Activated B cell treated with CpG ODN at 0.5 μM for 24 hours (primary cell): Measurements from ENCODE around the gene ANO2. TPM values are rescaled to one million over a fixed set of nuclear protein-coding genes. Genes with fewer than 3 reads are reported as not detected.

Experiments used
- ATAC-seq: fragments of 200-7000 bp; cut with Tn5 transposase; one replicate; pipeline ENCODE4 v1.10.0; 2021; ENCODE audit warnings: low read depth, mild to moderate bottlenecking, moderate library complexity
- CTCF ChIA-PET: fragments of 350-600 bp; sonication (Branson Sonifier 250); formaldehyde crosslinking; loops from one replicate; lab custom pipeline; 2021; ENCODE audit warnings: antibody characterized with exemption; lab: Charles Lee
- POLR2A ChIA-PET: fragments of 350-600 bp; sonication (Branson Sonifier 250); formaldehyde crosslinking; loops from one replicate; lab custom pipeline; 2021; ENCODE audit warnings: antibody characterized with exemption; lab: Charles Lee
- DNase-seq: peaks from one replicate; pipeline ENCODE4 v3.0.0; 2022
- H3K27ac Mint-ChIP-seq: one replicate; pipeline ENCODE4 v1.8.0; 2020; ENCODE audit warnings: mixed read lengths
- H3K27me3 Mint-ChIP-seq: one replicate; pipeline ENCODE4 v1.8.0; 2021; ENCODE audit warnings: mixed read lengths
- H3K36me3 Mint-ChIP-seq: one replicate; pipeline ENCODE4 v1.8.0; 2021; ENCODE audit warnings: low read depth, mixed read lengths
- H3K4me1 Mint-ChIP-seq: one replicate; pipeline ENCODE4 v1.8.0; 2021; ENCODE audit warnings: mixed read lengths
- H3K4me3 Mint-ChIP-seq: one replicate; pipeline ENCODE4 v1.8.0; 2020; ENCODE audit warnings: mild to moderate bottlenecking, mixed read lengths
- H3K9me3 Mint-ChIP-seq: one replicate; pipeline ENCODE4 v1.8.0; 2020; ENCODE audit warnings: mixed read lengths
- CTCF ChIP-seq: fragments of 200-600 bp; IDR thresholded peaks from one replicate; pipeline ENCODE4 v1.8.0; 2022; ENCODE audit warnings: antibody characterized with exemption, mild to moderate bottlenecking
- intact Hi-C: fragments of 100-400 bp; cut with micrococcal nuclease; formaldehyde crosslinking; loops from one replicate; pipeline ENCODE4 v1.15.1; 2024
- total RNA-seq: library from RNA; stranded (reverse); gene quantifications from 2 replicates; pipeline ENCODE4 v1.2.3, GENCODE V29; 2022

The ANO2 gene
- total RNA-seq, 1 donor from 2014 or later = not detected

- ChIA-PET POLR2A (no interaction called here), CTCF (no interaction called here)
- H3K4me3 Mint-ChIP-seq = no peak overlapping the region
- intact Hi-C loops = no loop called here
- ATAC-seq = no peak
- no peaks in the 10 kb centered on the region for H3K4me1 Mint-ChIP-seq
- peaks cover 1% of the 10 kb centered on the region for H3K27me3 Mint-ChIP-seq
- H3K27ac Mint-ChIP-seq = no peak overlapping the region
- H3K9me3 Mint-ChIP-seq = no peaks in the 10 kb centered on the region
- DNase-seq = no peak
- H3K36me3 Mint-ChIP-seq = no peaks in the 10 kb centered on the region
- no peak for TF ChIP-seq CTCF
Observed at GRCh38 chr12:5733136-5733755, 211.8 kb downstream of the ANO2 start.

- Mint-ChIP-seq H3K27ac (no peak overlapping the region), H3K4me3 (no peak overlapping the region), H3K36me3 (no peaks in the 10 kb centered on the region), H3K9me3 (no peaks in the 10 kb centered on the region), H3K4me1 (no peaks in the 10 kb centered on the region), H3K27me3 (peaks cover 4% of the 10 kb centered on the region)
- DNase-seq = no peak
- CTCF ChIA-PET = no interaction called here
- intact Hi-C loops = no loop called here
- POLR2A ChIA-PET = no interaction called here
- no peak for TF ChIP-seq CTCF
- no peak for ATAC-seq
Observed at GRCh38 chr12:5730962-5731361, 214.1 kb downstream of the ANO2 start.

GRCh38 chr12:5723711-5724252, 221.3 kb downstream of the ANO2 start:
- H3K4me3 Mint-ChIP-seq = no peak overlapping the region
- no peaks in the 10 kb centered on the region for H3K36me3 Mint-ChIP-seq
- no peak overlapping the region for H3K27ac Mint-ChIP-seq
- no peak for TF ChIP-seq CTCF
- H3K27me3 Mint-ChIP-seq = peaks cover 18% of the 10 kb centered on the region
- DNase-seq (no peak), ATAC-seq (no peak)
- intact Hi-C loops = no loop called here
- H3K9me3 Mint-ChIP-seq = no peaks in the 10 kb centered on the region
- H3K4me1 Mint-ChIP-seq = no peaks in the 10 kb centered on the region
- ChIA-PET POLR2A (no interaction called here), CTCF (no interaction called here)

GRCh38 chr12:5723071-5723470, 222.0 kb downstream of the ANO2 start:
- no peaks in the 10 kb centered on the region for H3K36me3 Mint-ChIP-seq
- H3K27me3 Mint-ChIP-seq = peaks cover 18% of the 10 kb centered on the region
- DNase-seq (no peak), ATAC-seq (no peak)
- H3K27ac Mint-ChIP-seq = no peak overlapping the region
- no peaks in the 10 kb centered on the region for H3K9me3 Mint-ChIP-seq
- POLR2A ChIA-PET = no interaction called here
- no peaks in the 10 kb centered on the region for H3K4me1 Mint-ChIP-seq
- intact Hi-C loops = no loop called here
- no peak for TF ChIP-seq CTCF
- CTCF ChIA-PET = no interaction called here
- H3K4me3 Mint-ChIP-seq = no peak overlapping the region

- CTCF ChIA-PET = no interaction called here
- intact Hi-C loops = no loop called here
- POLR2A ChIA-PET = no interaction called here
- H3K9me3 Mint-ChIP-seq = no peaks in the 10 kb centered on the region
- no peaks in the 10 kb centered on the region for H3K4me1 Mint-ChIP-seq
- TF ChIP-seq CTCF = no peak
- H3K36me3 Mint-ChIP-seq = no peaks in the 10 kb centered on the region
- ATAC-seq (no peak), DNase-seq (no peak)
- H3K27ac Mint-ChIP-seq = no peak overlapping the region
- H3K27me3 Mint-ChIP-seq = peaks cover 15% of the 10 kb centered on the region
- no peak overlapping the region for H3K4me3 Mint-ChIP-seq
Observed at GRCh38 chr12:5720381-5721005, 224.6 kb downstream of the ANO2 start.
